LNCAP (cell line): ENCODE measurements around the gene COL6A2.

Source experiments
- TF ChIP-seq, protein P1 (sequence below): fragments of 450-650 bp; IDR thresholded peaks from 2 replicates; pipeline ENCODE4 v1.5.1; 2017; ENCODE audit warnings: mild to moderate bottlenecking

The COL6A2 gene

DNA sequence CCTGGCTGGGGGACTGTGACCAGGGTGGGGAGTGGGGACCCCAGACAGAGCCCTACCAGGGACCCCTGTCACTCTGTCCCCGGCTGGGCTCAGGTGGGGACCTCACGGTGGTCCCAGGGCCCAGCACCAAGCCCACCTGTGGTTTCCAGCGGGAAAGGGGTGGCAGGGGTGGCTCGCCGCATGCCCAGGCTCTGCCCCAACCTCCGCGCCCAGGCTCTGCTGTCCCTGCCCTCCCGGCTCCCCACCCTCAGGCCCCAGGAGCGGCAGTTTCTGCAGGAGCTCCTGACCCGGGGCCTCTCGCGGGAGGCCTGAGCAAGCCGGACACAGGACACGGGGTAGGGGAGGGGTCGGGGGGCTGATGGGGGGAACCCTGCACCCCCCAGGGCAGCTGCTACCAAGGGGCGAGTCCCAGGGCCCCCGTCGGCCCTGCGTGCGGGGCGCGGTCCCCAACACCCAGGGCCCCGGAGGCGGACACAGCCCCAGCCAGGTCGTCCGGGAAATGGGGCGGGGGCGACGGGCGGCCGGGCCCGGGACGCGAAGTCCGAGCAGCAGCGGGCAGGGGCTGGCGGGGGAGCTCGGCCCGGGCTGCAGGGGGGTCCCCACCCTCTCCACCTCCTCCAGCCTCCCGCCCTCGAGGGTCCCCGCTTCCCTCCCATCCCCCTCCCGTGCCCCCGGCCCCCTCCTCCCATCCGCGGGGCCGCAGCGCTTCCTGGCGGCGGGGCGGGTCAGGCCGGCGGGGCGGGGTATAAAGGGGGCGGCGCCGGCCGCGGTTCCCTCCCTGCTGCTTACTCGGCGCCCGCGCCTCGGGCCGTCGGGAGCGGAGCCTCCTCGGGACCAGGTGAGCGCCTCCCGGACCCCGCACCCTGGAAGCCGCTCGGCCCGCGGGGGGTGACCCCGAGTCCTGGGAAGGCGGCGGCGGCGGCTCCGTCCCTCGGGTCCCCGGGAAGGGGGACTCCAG lies at the start of gene COL6A2:
TSS of gene COL6A2 (plus strand) at position 777 of the 958 bp plus-strand sequence.
- TF ChIP-seq, protein P1, sequence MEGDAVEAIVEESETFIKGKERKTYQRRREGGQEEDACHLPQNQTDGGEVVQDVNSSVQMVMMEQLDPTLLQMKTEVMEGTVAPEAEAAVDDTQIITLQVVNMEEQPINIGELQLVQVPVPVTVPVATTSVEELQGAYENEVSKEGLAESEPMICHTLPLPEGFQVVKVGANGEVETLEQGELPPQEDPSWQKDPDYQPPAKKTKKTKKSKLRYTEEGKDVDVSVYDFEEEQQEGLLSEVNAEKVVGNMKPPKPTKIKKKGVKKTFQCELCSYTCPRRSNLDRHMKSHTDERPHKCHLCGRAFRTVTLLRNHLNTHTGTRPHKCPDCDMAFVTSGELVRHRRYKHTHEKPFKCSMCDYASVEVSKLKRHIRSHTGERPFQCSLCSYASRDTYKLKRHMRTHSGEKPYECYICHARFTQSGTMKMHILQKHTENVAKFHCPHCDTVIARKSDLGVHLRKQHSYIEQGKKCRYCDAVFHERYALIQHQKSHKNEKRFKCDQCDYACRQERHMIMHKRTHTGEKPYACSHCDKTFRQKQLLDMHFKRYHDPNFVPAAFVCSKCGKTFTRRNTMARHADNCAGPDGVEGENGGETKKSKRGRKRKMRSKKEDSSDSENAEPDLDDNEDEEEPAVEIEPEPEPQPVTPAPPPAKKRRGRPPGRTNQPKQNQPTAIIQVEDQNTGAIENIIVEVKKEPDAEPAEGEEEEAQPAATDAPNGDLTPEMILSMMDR: no peak

DNA sequence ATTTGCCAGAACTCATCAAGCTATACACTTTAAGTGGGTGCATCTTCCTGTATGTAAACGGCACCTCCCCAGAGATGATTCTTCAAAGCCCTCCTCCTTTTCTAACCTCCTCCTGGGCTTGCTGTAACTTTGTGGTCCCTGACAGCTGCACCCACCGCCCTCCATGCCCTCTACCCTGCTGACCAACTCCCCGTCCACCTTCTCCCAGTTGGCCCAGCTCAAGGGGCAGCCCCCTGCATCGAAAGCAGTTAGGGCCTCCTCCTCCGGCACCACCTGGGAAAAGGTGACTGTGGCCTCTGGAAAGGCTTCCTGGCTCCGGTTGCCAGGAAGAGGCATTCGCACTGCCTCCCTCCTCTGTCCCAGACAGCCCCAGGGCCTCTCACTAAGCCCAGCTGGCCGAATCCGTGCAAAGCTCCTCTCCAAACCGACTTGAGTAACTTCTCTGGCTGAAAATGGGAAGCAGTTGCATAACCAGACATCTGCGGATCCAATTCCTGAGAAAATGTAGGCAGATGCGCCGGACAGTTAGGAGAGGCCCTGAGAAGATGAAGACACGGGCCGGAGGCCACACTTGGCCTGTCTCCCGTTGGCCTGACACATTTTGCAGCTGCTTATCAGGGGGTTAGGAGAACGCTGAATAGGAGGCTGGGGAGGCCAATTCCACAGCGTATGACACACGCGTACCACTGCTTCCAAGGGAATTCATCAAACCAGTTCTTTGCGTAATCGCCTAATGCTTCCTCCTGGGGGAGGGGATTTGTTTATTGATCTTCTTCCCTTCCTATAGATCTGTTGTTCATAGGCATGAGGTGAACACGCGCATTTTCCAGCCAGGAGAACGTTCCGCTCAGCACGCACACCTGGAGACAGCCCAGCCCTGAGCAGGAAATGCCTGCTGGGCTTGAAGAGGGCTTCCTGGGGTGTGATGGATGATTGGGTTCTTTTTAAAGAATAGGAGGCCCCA lies 48.7 kb upstream of the COL6A2 start:
- TF ChIP-seq, protein P1: no peak

DNA sequence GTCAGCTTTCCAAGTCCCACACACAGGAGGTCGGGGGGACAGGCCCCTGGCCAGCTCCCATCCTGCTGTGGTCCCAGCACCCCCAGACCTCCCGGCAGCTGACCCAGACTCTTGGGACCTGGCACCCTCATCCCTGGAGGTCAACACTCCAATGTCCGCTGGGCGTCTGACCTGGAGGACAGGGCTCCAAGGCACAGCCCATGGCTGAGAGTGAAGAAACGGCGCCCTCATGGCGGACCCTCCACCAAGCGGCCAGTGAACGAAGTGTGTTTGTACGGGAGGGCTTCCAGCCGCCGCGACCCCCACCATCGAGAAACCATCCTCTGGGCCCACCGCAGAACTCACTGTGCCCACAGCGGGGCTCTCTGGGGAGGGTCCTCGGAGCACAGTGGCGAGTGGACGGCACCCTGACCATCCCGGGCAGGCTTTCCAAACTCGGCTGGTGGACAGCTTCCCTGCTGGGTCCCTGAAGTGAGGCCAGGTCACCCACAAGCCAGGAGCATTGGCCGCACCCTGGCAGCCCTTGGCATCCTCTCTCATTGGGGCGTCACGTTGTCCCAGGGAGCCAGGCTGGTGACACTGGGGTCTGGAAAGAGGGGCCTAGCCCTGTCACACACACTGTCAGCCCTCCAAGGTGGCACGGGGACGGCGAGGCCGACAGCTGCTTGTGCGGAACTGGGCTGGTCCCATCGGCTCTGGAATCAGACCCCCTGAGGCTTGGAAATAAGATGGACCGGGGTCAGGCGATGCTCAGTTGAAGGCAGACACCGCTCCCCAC lies 47.8 kb upstream of the COL6A2 start:
- TF ChIP-seq, protein P1: no peak

DNA sequence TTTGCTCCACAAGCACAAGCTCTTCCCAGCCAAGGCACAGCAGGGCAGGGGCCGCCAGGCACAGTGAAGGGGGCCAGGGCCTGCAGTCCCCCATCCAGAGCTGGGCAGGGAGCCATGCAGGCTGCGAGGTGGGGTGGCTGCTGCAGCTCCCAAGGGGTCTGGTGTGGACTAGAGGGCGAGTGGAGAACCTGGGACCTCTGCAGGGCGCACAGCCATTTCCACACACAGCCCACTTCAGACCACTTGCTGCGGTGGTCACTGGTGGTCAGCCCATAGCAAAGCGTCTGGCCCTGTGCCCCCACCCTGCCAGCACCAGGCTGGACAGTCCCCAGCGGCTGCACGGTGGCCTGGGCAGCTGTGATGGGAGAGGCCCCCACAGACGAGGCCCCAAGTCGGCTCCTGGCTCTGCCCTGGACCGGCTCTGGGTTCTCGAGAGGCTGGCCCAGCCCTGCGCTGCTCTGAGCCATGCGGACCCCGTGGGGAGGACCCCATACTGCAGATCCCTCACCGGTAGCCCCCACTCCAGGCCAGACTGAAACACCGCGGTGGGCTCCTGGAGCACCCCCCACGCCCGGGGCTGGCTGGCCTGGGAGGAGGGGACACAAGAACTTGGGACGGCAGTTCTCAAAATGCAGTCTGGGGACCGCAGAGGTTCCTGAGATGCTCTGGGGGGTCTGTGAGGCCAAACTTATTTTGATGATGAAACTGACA lies 47.1 kb upstream of the COL6A2 start:
- TF ChIP-seq, protein P1: no peak

DNA sequence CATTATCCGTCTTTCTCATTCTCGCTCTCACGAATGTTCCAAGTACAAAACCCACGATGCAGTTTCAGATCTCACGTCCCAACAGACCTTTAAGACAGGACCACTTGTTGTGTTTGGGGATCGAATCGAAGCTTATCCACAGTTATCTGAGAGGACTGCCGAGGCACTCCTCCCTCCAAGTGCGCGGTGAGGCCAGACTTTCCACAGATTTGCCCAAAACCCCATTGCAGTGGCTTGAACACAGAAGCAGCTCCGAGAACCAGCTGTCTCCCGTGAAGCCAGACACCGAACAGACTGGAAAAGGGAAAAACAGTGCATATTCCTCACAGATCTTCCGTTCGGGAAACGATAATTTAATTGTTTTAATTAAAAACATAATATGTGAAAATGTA lies 46.5 kb upstream of the COL6A2 start:
- TF ChIP-seq, protein P1: no peak

DNA sequence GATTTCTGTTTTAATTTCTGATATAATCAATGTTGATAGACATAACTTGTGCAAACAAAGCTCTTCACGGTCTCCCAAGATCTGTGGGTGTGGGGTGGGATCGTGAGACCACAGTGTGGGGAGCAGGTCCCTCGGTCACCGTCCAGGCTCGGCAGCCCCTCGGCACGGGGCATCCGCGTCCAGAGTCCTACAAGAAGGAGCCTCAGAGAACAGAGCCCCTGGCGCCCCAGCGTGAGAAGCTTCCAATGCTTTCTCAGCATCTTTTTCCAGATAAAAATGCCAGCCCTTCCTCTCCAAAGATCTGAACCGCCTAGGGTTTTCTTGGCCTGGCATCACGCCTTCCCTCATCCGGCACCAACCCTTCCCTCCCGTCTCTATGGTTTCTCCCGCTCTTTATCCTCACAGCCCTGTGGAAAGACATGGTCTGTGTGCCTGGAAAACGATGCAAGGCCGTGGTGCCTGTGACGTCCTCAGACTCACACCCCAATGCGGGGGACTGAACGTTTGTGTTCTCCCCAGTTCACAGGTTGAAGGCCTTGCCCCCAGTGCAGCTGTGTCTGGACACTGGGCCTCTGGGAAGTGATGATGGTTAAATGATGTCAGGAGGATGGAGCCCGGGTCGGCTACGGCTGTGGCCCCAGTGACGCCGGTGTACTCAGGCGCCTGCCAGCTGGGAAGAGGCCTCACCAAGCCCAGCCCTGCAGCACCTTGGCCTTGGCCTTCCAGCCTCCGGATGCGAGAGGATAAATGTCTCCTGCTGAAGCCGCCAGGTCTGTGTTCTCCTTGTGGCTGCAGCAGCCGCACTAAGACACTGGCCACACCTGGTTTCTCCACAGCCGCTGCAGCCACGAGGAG lies 45.9 kb upstream of the COL6A2 start:
- TF ChIP-seq, protein P1: no peak
